WTC11 (cell line): ENCODE measurements around the gene CPA4. TPM values are rescaled to one million over a fixed set of nuclear protein-coding genes. Genes with fewer than 3 reads are reported as not detected.

Experiments
- ATAC-seq: fragments of 200-7000 bp; cut with Tn5 transposase; 2 replicates; pipeline ENCODE4 v1.10.0; 2021; ENCODE audit warnings: mild to moderate bottlenecking, moderate library complexity
- CTCF ChIA-PET: fragments of 300-600 bp; sonication (Branson Sonifier 250); formaldehyde crosslinking; loops from one replicate; lab custom pipeline; 2021; ENCODE audit warnings: antibody characterized with exemption; lab: Charles Lee
- POLR2A ChIA-PET: fragments of 350-600 bp; sonication (Branson Sonifier 250); formaldehyde crosslinking; loops from one replicate; lab custom pipeline; 2021; ENCODE audit warnings: antibody characterized with exemption; lab: Charles Lee
- DNase-seq: peaks from one replicate; pipeline ENCODE4 v3.0.0; 2021; ENCODE audit warnings: low spot score
- H3K27ac Mint-ChIP-seq: 2 replicates; pipeline ENCODE4 v1.8.0; 2021; ENCODE audit warnings: mixed read lengths
- H3K27me3 Mint-ChIP-seq: 2 replicates; pipeline ENCODE4 v1.8.0; 2021; ENCODE audit warnings: low read depth, mild to moderate bottlenecking, moderate library complexity, mixed read lengths
- H3K36me3 Mint-ChIP-seq: 2 replicates; pipeline ENCODE4 v1.8.0; 2021; ENCODE audit warnings: mixed read lengths
- H3K4me1 Mint-ChIP-seq: 2 replicates; pipeline ENCODE4 v1.8.0; 2022; ENCODE audit warnings: mixed read lengths
- H3K4me3 Mint-ChIP-seq: 2 replicates; pipeline ENCODE4 v1.8.0; 2021; ENCODE audit warnings: mild to moderate bottlenecking, moderate library complexity, mixed read lengths
- H3K9me3 Mint-ChIP-seq: 2 replicates; pipeline ENCODE4 v1.8.0; 2021; ENCODE audit warnings: mixed read lengths
- AFF4 ChIP-seq: sonication (generic); formaldehyde crosslinking; IDR thresholded peaks from 2 replicates; pipeline ENCODE4 v1.8.1; 2023; ENCODE audit warnings: mild to moderate bottlenecking, missing genetic modification reagents, borderline replicate concordance
- ATF2 ChIP-seq: sonication (generic); formaldehyde crosslinking; IDR thresholded peaks from 2 replicates; pipeline ENCODE4 v1.8.1; 2022; ENCODE audit warnings: low read depth, missing genetic modification reagents, borderline replicate concordance
- CBFB ChIP-seq: sonication (generic); formaldehyde crosslinking; IDR thresholded peaks from 2 replicates; pipeline ENCODE4 v1.8.1; 2022; ENCODE audit warnings: mild to moderate bottlenecking, low read depth, missing genetic modification reagents
- E2F1 ChIP-seq: sonication (generic); formaldehyde crosslinking; IDR thresholded peaks from 2 replicates; pipeline ENCODE4 v1.8.0; 2022; ENCODE audit warnings: mild to moderate bottlenecking, missing genetic modification reagents
- FOXP1 ChIP-seq: sonication (generic); formaldehyde crosslinking; IDR thresholded peaks from 2 replicates; pipeline ENCODE4 v1.8.0; 2022; ENCODE audit warnings: missing genetic modification reagents, mild to moderate bottlenecking, moderate library complexity, borderline replicate concordance
- HMGXB4 ChIP-seq: sonication (generic); formaldehyde crosslinking; IDR thresholded peaks from 2 replicates; pipeline ENCODE4 v1.8.1; 2023; ENCODE audit warnings: mild to moderate bottlenecking, moderate library complexity, missing genetic modification reagents
- MLX ChIP-seq: sonication (generic); formaldehyde crosslinking; IDR thresholded peaks from 2 replicates; pipeline ENCODE4 v1.8.1; 2023; ENCODE audit warnings: mild to moderate bottlenecking, missing genetic modification reagents, moderate library complexity
- NFE2L1 ChIP-seq: sonication (generic); formaldehyde crosslinking; IDR thresholded peaks from 2 replicates; pipeline ENCODE4 v1.8.1; 2023; ENCODE audit warnings: missing genetic modification reagents
- PRRX2 ChIP-seq: fragments of 250-450 bp; sonication (Bioruptor Pico); IDR thresholded peaks from 2 replicates; pipeline ENCODE4 v1.8.0; 2021; ENCODE audit warnings: mild to moderate bottlenecking
- SMAD3 ChIP-seq: sonication (generic); formaldehyde crosslinking; IDR thresholded peaks from 2 replicates; pipeline ENCODE4 v1.8.0; 2022; ENCODE audit warnings: missing genetic modification reagents, mild to moderate bottlenecking, borderline replicate concordance
- TEAD1 ChIP-seq: sonication (generic); formaldehyde crosslinking; IDR thresholded peaks from 2 replicates; pipeline ENCODE4 v1.8.0; 2022; ENCODE audit warnings: mild to moderate bottlenecking, missing genetic modification reagents
- ZBTB21 ChIP-seq: sonication (generic); formaldehyde crosslinking; IDR thresholded peaks from 2 replicates; pipeline ENCODE4 v1.8.1; 2023; ENCODE audit warnings: mild to moderate bottlenecking, missing genetic modification reagents, borderline replicate concordance
- ZBTB43 ChIP-seq: sonication (generic); formaldehyde crosslinking; IDR thresholded peaks from 2 replicates; pipeline ENCODE4 v1.8.1; 2023; ENCODE audit warnings: mild to moderate bottlenecking, missing genetic modification reagents
- ZNF416 ChIP-seq: fragments of 250-450 bp; sonication (Bioruptor Pico); IDR thresholded peaks from 2 replicates; pipeline ENCODE4 v1.9.0; 2021; ENCODE audit warnings: mild to moderate bottlenecking, inconsistent platforms
- ZNF425 ChIP-seq: fragments of 250-450 bp; sonication (Bioruptor Pico); conservative IDR thresholded peaks from 2 replicates; pipeline ENCODE4 v1.9.0; 2021; ENCODE audit warnings: mild to moderate bottlenecking
- ZNF512 ChIP-seq: sonication (generic); formaldehyde crosslinking; IDR thresholded peaks from 2 replicates; pipeline ENCODE4 v1.8.1; 2022; ENCODE audit warnings: missing genetic modification reagents, borderline replicate concordance
- total RNA-seq: library from RNA; stranded (reverse); gene quantifications from 3 replicates; pipeline ENCODE4 v1.2.3, GENCODE V29; 2021

CPA4 gene
- total RNA-seq, 1 experiment from 2014 or later, result not detected

- Mint-ChIP-seq H3K27ac (no peak overlapping the region), H3K36me3 (no peaks in the 10 kb centered on the region), H3K4me3 (no peak overlapping the region), H3K27me3 (no peaks in the 10 kb centered on the region; the same call in 1 of the 2 replicates), H3K9me3 (no peaks in the 10 kb centered on the region), H3K4me1 (0 out of 2 replicates have a peak, but pooled peaks cover 3% of the 10 kb centered on the region)
- ATAC-seq (no peak), DNase-seq (no peak)
- CTCF ChIA-PET, result no interaction called here
- TF ChIP-seq ZNF416 (CRISPR knock-in tag) (no peak), CBFB (CRISPR knock-in tag) (no peak), PRRX2 (no peak), TEAD1 (no peak), MLX (CRISPR knock-in tag) (no peak), ZNF512 (CRISPR knock-in tag) (no peak), ZBTB21 (CRISPR knock-in tag) (no peak), E2F1 (CRISPR knock-in tag) (no peak)
- POLR2A ChIA-PET, result no interaction called here
Measured at GRCh38 chr7:130286881-130287280, 6.1 kb upstream of the CPA4 start.

- POLR2A ChIA-PET, result no interaction called here
- Mint-ChIP-seq H3K27me3 (no peaks in the 10 kb centered on the region), H3K4me1 (0 out of 2 replicates have a peak, but pooled peaks cover 3% of the 10 kb centered on the region), H3K36me3 (no peaks in the 10 kb centered on the region), H3K27ac (no peak overlapping the region), H3K9me3 (no peaks in the 10 kb centered on the region), H3K4me3 (no peak overlapping the region)
- CTCF ChIA-PET, result no interaction called here
- TF ChIP-seq ZNF425 (CRISPR knock-in tag) (no peak), ZBTB43 (no peak), HMGXB4 (CRISPR knock-in tag) (no peak), SMAD3 (no peak), NFE2L1 (CRISPR knock-in tag) (no peak), FOXP1 (CRISPR knock-in tag) (no peak), ATF2 (CRISPR knock-in tag) (no peak), AFF4 (CRISPR knock-in tag) (no peak)
- DNase-seq (no peak), ATAC-seq (no peak)
Measured at GRCh38 chr7:130288168-130288567, 4.8 kb upstream of the CPA4 start.
